ENCODE measurements around the gene SLC20A1. TPM values are rescaled to one million over a fixed set of nuclear protein-coding genes. Genes with fewer than 3 reads are reported as not detected.

SLC20A1 gene
- total RNA-seq, 4 donors from 2014 or later = 9.4 to 173 (median 148) TPM

DNA sequence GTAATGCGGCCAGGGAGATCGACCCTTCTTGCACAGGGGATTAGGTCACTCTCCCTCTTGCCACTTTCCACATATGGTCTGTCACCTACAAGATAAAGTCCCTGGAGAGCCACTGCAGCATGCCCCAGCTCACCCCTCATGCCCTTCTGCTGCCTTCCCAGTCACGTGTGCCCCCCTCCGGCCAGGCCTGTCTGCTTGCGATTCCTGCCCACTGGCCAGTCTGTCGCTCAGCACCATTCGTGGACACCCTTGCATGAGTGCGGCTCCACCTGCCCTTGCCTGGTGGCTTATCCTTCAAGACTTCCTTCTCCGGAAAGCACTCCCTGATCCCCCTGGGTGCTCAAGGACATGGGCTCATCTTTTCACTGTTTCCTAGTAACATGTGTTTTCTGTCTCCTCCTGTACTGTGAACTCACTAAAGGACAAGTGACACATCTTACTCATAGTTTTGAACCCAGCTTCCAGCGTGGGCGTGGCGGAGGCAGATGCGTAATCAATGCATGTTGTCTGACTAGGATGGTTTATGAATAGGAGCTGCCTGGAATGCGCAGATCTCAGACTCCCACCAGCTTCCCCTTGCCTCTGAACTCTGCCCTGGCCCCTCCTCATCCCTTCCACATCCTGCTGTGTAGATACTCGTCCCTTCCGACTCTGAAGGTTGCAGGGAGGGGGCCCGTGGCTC lies 67.3 kb downstream of the SLC20A1 start:
- no peak for DNase-seq
- WGBS, 2 donors (ENCODE audit: low coverage in 1 of 2) = 60 to 73% methylated on average over 1 to 17 of the region's 17 CpGs
- no peak for TF ChIP-seq EP300 (IDR thresholded peaks at IDR 0.05; ENCODE audit: low read depth)
- TF ChIP-seq, protein P1, sequence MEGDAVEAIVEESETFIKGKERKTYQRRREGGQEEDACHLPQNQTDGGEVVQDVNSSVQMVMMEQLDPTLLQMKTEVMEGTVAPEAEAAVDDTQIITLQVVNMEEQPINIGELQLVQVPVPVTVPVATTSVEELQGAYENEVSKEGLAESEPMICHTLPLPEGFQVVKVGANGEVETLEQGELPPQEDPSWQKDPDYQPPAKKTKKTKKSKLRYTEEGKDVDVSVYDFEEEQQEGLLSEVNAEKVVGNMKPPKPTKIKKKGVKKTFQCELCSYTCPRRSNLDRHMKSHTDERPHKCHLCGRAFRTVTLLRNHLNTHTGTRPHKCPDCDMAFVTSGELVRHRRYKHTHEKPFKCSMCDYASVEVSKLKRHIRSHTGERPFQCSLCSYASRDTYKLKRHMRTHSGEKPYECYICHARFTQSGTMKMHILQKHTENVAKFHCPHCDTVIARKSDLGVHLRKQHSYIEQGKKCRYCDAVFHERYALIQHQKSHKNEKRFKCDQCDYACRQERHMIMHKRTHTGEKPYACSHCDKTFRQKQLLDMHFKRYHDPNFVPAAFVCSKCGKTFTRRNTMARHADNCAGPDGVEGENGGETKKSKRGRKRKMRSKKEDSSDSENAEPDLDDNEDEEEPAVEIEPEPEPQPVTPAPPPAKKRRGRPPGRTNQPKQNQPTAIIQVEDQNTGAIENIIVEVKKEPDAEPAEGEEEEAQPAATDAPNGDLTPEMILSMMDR (IDR thresholded peaks at IDR 0.05) = no peak
- no peak for TF ChIP-seq POLR2A (IDR thresholded peaks at IDR 0.05)
- no peak for TF ChIP-seq POLR2AphosphoS5 (IDR thresholded peaks at IDR 0.05)
- no peak overlapping the region for H3K4me3 ChIP-seq
- no peaks in the 10 kb centered on the region for H3K36me3 ChIP-seq
- H3K27me3 ChIP-seq = no peaks in the 10 kb centered on the region
- H3K4me1 ChIP-seq = peaks cover 0 to 4% (median 0%) of the 10 kb centered on the region in 4 donors
- intact Hi-C loops (cut with DNase I; ENCODE audit: low total_unique reads) = no loop called here
- no peaks in the 10 kb centered on the region for H3K9me3 ChIP-seq
- no peak overlapping the region for H3K27ac ChIP-seq
- in situ Hi-C loops (cut with MboI; ENCODE audit: low pct_ligation_motif_present in 1 of 4, low pct_unique_long_range_greater_than_20kb in 1 of 4, low sequenced_read_pairs in 3 of 4) = no loop called here

Other genes with a start within 250 kb of the SLC20A1 start
- 10 to 100 TPM in 3 of 4 donors, 1 to 10 TPM in 1; 8.0 to 32.4 (median 14.6) TPM for gene RGPD8, start 212.3 kb upstream of the SLC20A1 start, total RNA-seq
- gene TTL, start 163.8 kb upstream of the SLC20A1 start, total RNA-seq = 10 to 100 TPM in 3 of 4 donors, 1 to 10 TPM in 1; 7.9 to 61.3 (median 16.6) TPM
- gene POLR1B, start 103.5 kb upstream of the SLC20A1 start, total RNA-seq = 10 to 100 TPM in 3 of 4 donors, 1 to 10 TPM in 1; 6.0 to 24.1 (median 14.8) TPM
- 10 to 100 TPM; 11.1 to 23.0 (median 17.1) TPM for gene CHCHD5, start 61.3 kb upstream of the SLC20A1 start, total RNA-seq
- not detected for gene NT5DC4, start 75.1 kb downstream of the SLC20A1 start, total RNA-seq
- gene CKAP2L, start 118.7 kb downstream of the SLC20A1 start, total RNA-seq = 10 to 100 TPM in 1 of 4 donors, 1 to 10 TPM in 1, under 1 TPM in 1, not detected in 1; 0.64 to 33.0 (median 2.2) TPM
- not detected for gene IL1A, start 138.6 kb downstream of the SLC20A1 start, total RNA-seq
- gene IL1B, start 190.8 kb downstream of the SLC20A1 start, total RNA-seq = 1 to 10 TPM in 3 of 4 donors, not detected in 1; 1.9 to 7.1 (median 4.6) TPM